ENCODE measurements around the gene ZFP92.

The ZFP92 gene

GRCh38 chrX:153421856-153422255 lies 10.6 kb downstream of the ZFP92 start:
- Mint-ChIP-seq H3K4me1 (peaks cover 9% of the 10 kb centered on the region), H3K9me3 (peaks cover 17% of the 10 kb centered on the region), H3K4me3 (no peak overlapping the region), H3K27me3 (ENCODE audit: low read depth) (peaks cover 5% of the 10 kb centered on the region), H3K36me3 (ENCODE audit: low read depth) (no peaks in the 10 kb centered on the region), H3K27ac (no peak overlapping the region)
- no peak for TF ChIP-seq CTCF (IDR thresholded peaks at IDR 0.05; ENCODE audit: unreplicated experiment in 3 of 3)

DNA sequence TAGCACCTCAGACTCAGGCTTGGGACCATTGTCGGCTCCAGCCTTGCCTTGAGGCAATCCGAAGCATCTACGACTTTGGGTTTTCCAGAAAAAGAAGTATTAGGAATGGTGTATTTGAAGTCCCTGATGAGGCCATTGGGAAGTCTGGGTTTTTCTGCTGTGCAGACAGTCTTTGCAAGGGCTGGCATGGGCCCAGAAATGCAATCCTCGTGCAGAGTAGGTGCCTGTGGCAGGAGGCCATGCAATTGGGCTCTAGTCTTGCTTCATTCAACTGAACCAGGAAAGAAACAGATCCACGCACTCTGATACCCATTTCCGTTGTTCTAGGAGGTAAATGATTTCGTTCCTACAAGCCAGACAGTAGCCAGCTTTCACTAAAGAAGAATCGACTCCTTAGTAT lies 12.4 kb downstream of the ZFP92 start:
- Mint-ChIP-seq H3K36me3 (ENCODE audit: low read depth) (no peaks in the 10 kb centered on the region), H3K27ac (no peak overlapping the region), H3K27me3 (ENCODE audit: low read depth) (peaks cover under 1% of the 10 kb centered on the region), H3K9me3 (peaks cover 19% of the 10 kb centered on the region), H3K4me3 (no peak overlapping the region), H3K4me1 (peaks cover under 1% of the 10 kb centered on the region)
- no peak for TF ChIP-seq CTCF (IDR thresholded peaks at IDR 0.05; ENCODE audit: unreplicated experiment in 3 of 3)

- no peaks in the 10 kb centered on the region for H3K27me3 Mint-ChIP-seq (ENCODE audit: low read depth)
Observed at GRCh38 chrX:153426204-153426603, 14.9 kb downstream of the ZFP92 start.

GRCh38 chrX:153430796-153431195 lies 19.5 kb downstream of the ZFP92 start:
- Mint-ChIP-seq H3K4me1 (no peaks in the 10 kb centered on the region), H3K27me3 (ENCODE audit: low read depth) (no peaks in the 10 kb centered on the region), H3K4me3 (no peak overlapping the region), H3K9me3 (peaks cover 29% of the 10 kb centered on the region), H3K27ac (no peak overlapping the region), H3K36me3 (ENCODE audit: low read depth) (no peaks in the 10 kb centered on the region)
- no peak for TF ChIP-seq CTCF (IDR thresholded peaks at IDR 0.05; ENCODE audit: unreplicated experiment in 3 of 3)

More at GRCh38 chrX:153426204-153426603, 14.9 kb downstream of the ZFP92 start:
- Mint-ChIP-seq H3K4me3 (no peak overlapping the region), H3K27ac (no peak overlapping the region), H3K9me3 (peaks cover 27% of the 10 kb centered on the region), H3K4me1 (no peaks in the 10 kb centered on the region), H3K36me3 (ENCODE audit: low read depth) (no peaks in the 10 kb centered on the region)
- TF ChIP-seq CTCF (IDR thresholded peaks at IDR 0.05; ENCODE audit: unreplicated experiment in 3 of 3): no peak

DNA sequence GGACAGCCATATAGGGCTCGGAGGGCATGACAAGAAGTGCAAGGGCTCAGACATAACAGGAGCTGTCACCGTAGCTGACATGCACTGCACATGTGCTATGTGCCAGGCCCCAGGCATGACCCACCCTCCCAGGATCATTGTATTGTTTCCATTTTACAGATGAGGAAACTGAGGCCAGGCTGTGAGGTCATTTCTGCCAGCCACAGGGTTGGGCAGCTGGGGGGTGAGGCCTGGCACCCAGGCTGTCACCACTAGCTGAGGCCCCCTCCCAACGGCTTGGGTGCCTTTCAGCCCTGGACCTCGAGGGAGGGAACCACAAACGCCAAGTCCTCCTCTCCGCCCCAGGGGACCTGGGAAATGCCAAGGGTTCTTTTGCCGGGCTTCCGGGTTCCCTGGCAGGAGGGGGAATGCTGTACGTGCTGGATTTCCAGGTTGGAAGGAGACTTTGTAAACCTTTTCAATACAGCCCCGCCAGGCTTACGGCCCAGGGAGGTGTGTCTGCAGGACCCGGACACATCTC lies 21.9 kb downstream of the ZFP92 start:
- Mint-ChIP-seq H3K9me3 (peaks cover 29% of the 10 kb centered on the region), H3K27me3 (ENCODE audit: low read depth) (no peaks in the 10 kb centered on the region), H3K36me3 (ENCODE audit: low read depth) (no peaks in the 10 kb centered on the region), H3K27ac (no peak overlapping the region), H3K4me3 (no peak overlapping the region), H3K4me1 (no peaks in the 10 kb centered on the region)
- no peak for TF ChIP-seq CTCF (IDR thresholded peaks at IDR 0.05; ENCODE audit: unreplicated experiment in 3 of 3)

- no peaks in the 10 kb centered on the region for H3K36me3 Mint-ChIP-seq (ENCODE audit: low read depth)
- H3K9me3 Mint-ChIP-seq: peaks cover 27% of the 10 kb centered on the region
- TF ChIP-seq CTCF (IDR thresholded peaks at IDR 0.05; ENCODE audit: unreplicated experiment in 3 of 3): no peak
- H3K27me3 Mint-ChIP-seq (ENCODE audit: low read depth): peaks cover 5% of the 10 kb centered on the region
- H3K27ac Mint-ChIP-seq: no peak overlapping the region
- no peaks in the 10 kb centered on the region for H3K4me1 Mint-ChIP-seq
- no peak overlapping the region for H3K4me3 Mint-ChIP-seq
Observed at GRCh38 chrX:153433781-153434285, 22.6 kb downstream of the ZFP92 start.

Measured in nephron (organoid).